ENCODE data around the gene ITSN1. TPM values are rescaled to one million over a fixed set of nuclear protein-coding genes. Genes with fewer than 3 reads are reported as not detected.

The ITSN1 gene
- total and polyA plus RNA-seq, 2 of the 13 experiments (the other 11 are each of a cell fraction or from before 2014, with no cell fraction given) = 26.1 to 33.8 TPM

DNA sequence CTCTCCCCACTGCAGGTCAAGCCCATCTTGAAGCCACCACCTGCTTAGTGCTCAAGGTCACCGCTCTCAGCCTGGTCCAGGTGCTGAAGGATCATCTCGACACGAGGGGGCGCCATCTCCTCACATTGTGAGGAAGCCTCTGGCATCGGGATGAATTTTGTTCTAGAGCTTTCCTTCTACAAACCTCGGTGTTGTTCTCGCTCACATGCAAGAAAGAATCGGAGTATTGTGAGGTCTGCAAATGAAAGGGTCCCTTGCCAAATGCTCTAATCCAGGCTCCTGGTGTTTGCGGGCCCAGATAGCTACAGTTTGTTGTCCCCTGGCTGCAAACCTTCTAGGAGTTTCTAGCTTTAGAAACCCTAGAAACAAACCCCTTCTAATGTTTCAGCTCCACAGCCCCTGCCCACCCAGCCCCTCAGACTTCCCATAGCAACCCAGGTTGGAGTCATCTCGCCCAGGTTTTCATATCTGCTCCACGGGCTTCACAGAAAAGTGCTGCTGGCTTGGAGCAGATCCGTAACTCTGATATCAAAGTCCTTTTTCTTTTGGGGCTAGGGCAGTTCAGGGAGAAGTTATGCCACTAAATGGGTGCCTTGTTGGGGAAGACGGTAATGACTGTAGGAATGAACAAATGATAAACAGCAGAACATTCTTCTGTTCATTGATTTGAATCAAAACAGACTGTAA is 281.9 kb downstream of the ITSN1 start (continued):
- TF ChIP-seq TCF12 (IDR thresholded peaks at IDR 0.05) (no peak), TCF12 (CRISPR knock-in tag; IDR thresholded peaks at IDR 0.05) (no peak), ZNF326 (CRISPR knock-in tag; IDR thresholded peaks at IDR 0.05; ENCODE audit: borderline replicate concordance) (no peak), KDM1A (CRISPR knock-in tag; IDR thresholded peaks at IDR 0.05) (no peak), ZNF703 (CRISPR knock-in tag; IDR thresholded peaks at IDR 0.05; ENCODE audit: borderline replicate concordance) (no peak), ZNF772 (CRISPR knock-in tag; IDR thresholded peaks at IDR 0.05) (no peak), ZNF557 (CRISPR knock-in tag; IDR thresholded peaks at IDR 0.05) (no peak), FOSL2 (CRISPR knock-in tag; IDR thresholded peaks at IDR 0.05) (0 out of 2 replicates have a peak, but pooled peaks have one; percentile 21), RFX1 (IDR thresholded peaks at IDR 0.05) (no peak), ZNF430 (CRISPR knock-in tag; IDR thresholded peaks at IDR 0.05) (no peak), ZNF816 (CRISPR knock-in tag; IDR thresholded peaks at IDR 0.05; ENCODE audit: borderline replicate concordance) (no peak), ZNF616 (CRISPR knock-in tag; IDR thresholded peaks at IDR 0.05; ENCODE audit: low read depth) (no peak), KMT2B (CRISPR knock-in tag; IDR thresholded peaks at IDR 0.05) (no peak), RAD21 (CRISPR knock-in tag; IDR thresholded peaks at IDR 0.05) (peak; percentile 93)
- TF ChIP-seq, protein P1, sequence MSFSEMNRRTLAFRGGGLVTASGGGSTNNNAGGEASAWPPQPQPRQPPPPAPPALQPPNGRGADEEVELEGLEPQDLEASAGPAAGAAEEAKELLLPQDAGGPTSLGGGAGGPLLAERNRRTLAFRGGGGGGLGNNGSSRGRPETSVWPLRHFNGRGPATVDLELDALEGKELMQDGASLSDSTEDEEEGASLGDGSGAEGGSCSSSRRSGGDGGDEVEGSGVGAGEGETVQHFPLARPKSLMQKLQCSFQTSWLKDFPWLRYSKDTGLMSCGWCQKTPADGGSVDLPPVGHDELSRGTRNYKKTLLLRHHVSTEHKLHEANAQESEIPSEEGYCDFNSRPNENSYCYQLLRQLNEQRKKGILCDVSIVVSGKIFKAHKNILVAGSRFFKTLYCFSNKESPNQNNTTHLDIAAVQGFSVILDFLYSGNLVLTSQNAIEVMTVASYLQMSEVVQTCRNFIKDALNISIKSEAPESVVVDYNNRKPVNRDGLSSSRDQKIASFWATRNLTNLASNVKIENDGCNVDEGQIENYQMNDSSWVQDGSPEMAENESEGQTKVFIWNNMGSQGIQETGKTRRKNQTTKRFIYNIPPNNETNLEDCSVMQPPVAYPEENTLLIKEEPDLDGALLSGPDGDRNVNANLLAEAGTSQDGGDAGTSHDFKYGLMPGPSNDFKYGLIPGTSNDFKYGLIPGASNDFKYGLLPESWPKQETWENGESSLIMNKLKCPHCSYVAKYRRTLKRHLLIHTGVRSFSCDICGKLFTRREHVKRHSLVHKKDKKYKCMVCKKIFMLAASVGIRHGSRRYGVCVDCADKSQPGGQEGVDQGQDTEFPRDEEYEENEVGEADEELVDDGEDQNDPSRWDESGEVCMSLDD (CRISPR knock-in tag; IDR thresholded peaks at IDR 0.05; ENCODE audit: borderline replicate concordance) = no peak
- TF ChIP-seq, protein P2, sequence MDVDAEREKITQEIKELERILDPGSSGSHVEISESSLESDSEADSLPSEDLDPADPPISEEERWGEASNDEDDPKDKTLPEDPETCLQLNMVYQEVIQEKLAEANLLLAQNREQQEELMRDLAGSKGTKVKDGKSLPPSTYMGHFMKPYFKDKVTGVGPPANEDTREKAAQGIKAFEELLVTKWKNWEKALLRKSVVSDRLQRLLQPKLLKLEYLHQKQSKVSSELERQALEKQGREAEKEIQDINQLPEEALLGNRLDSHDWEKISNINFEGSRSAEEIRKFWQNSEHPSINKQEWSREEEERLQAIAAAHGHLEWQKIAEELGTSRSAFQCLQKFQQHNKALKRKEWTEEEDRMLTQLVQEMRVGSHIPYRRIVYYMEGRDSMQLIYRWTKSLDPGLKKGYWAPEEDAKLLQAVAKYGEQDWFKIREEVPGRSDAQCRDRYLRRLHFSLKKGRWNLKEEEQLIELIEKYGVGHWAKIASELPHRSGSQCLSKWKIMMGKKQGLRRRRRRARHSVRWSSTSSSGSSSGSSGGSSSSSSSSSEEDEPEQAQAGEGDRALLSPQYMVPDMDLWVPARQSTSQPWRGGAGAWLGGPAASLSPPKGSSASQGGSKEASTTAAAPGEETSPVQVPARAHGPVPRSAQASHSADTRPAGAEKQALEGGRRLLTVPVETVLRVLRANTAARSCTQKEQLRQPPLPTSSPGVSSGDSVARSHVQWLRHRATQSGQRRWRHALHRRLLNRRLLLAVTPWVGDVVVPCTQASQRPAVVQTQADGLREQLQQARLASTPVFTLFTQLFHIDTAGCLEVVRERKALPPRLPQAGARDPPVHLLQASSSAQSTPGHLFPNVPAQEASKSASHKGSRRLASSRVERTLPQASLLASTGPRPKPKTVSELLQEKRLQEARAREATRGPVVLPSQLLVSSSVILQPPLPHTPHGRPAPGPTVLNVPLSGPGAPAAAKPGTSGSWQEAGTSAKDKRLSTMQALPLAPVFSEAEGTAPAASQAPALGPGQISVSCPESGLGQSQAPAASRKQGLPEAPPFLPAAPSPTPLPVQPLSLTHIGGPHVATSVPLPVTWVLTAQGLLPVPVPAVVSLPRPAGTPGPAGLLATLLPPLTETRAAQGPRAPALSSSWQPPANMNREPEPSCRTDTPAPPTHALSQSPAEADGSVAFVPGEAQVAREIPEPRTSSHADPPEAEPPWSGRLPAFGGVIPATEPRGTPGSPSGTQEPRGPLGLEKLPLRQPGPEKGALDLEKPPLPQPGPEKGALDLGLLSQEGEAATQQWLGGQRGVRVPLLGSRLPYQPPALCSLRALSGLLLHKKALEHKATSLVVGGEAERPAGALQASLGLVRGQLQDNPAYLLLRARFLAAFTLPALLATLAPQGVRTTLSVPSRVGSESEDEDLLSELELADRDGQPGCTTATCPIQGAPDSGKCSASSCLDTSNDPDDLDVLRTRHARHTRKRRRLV (CRISPR knock-in tag; IDR thresholded peaks at IDR 0.05) = no peak
- TF ChIP-seq, protein P3, sequence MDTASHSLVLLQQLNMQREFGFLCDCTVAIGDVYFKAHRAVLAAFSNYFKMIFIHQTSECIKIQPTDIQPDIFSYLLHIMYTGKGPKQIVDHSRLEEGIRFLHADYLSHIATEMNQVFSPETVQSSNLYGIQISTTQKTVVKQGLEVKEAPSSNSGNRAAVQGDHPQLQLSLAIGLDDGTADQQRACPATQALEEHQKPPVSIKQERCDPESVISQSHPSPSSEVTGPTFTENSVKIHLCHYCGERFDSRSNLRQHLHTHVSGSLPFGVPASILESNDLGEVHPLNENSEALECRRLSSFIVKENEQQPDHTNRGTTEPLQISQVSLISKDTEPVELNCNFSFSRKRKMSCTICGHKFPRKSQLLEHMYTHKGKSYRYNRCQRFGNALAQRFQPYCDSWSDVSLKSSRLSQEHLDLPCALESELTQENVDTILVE (CRISPR knock-in tag; IDR thresholded peaks at IDR 0.05) = 0 out of 2 replicates have a peak, but pooled peaks have one; percentile 32
- TF ChIP-seq, protein P4, sequence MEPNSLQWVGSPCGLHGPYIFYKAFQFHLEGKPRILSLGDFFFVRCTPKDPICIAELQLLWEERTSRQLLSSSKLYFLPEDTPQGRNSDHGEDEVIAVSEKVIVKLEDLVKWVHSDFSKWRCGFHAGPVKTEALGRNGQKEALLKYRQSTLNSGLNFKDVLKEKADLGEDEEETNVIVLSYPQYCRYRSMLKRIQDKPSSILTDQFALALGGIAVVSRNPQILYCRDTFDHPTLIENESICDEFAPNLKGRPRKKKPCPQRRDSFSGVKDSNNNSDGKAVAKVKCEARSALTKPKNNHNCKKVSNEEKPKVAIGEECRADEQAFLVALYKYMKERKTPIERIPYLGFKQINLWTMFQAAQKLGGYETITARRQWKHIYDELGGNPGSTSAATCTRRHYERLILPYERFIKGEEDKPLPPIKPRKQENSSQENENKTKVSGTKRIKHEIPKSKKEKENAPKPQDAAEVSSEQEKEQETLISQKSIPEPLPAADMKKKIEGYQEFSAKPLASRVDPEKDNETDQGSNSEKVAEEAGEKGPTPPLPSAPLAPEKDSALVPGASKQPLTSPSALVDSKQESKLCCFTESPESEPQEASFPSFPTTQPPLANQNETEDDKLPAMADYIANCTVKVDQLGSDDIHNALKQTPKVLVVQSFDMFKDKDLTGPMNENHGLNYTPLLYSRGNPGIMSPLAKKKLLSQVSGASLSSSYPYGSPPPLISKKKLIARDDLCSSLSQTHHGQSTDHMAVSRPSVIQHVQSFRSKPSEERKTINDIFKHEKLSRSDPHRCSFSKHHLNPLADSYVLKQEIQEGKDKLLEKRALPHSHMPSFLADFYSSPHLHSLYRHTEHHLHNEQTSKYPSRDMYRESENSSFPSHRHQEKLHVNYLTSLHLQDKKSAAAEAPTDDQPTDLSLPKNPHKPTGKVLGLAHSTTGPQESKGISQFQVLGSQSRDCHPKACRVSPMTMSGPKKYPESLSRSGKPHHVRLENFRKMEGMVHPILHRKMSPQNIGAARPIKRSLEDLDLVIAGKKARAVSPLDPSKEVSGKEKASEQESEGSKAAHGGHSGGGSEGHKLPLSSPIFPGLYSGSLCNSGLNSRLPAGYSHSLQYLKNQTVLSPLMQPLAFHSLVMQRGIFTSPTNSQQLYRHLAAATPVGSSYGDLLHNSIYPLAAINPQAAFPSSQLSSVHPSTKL (CRISPR knock-in tag; IDR thresholded peaks at IDR 0.05) = 0 out of 2 replicates have a peak, but pooled peaks have one; percentile 42
